IMR-90 (cell line): ENCODE measurements around the gene CFAP61. TPM values are rescaled to one million over a fixed set of nuclear protein-coding genes. Genes with fewer than 3 reads are reported as not detected.

Experiments used
- ATAC-seq: fragments of 200-7000 bp; cut with Tn5 transposase; 2 replicates; pipeline ENCODE4 v1.9.1; 2020; ENCODE audit warnings: low read depth, mild to moderate bottlenecking, moderate library complexity
- BruUV-seq: library from RNA; stranded (reverse); fragments of 400-500 nt; replicated peaks from 2 replicates; lab custom pipeline; 2021; lab: Mats Ljungman, UMichigan
- CTCF ChIA-PET: fragments of 300-600 bp; formaldehyde crosslinking; extraction: SDS; loops from one replicate; lab custom pipeline; 2021; ENCODE audit warnings: antibody characterized with exemption; lab: Yijun Ruan, JAX
- POLR2A ChIA-PET: fragments of 300-600 bp; sonication (Branson Sonifier 250); formaldehyde crosslinking; loops from one replicate; lab custom pipeline; 2022; ENCODE audit warnings: antibody characterized with exemption; ENCODE audit not compliant: unreplicated experiment; lab: Charles Lee
- DNase-seq: peaks from one replicate; pipeline ENCODE4 v3.0.0; 2013
- H2AFZ ChIP-seq: replicated peaks from 2 replicates; pipeline ENCODE3; 2013; ENCODE audit warnings: low read length, mild to moderate bottlenecking; ENCODE audit not compliant: poor library complexity
- H2AK5ac ChIP-seq: 2 replicates; pipeline ENCODE4 v1.6.1; 2013; ENCODE audit warnings: low read depth, low read length, inconsistent platforms
- H2AK9ac ChIP-seq: replicated peaks from 2 replicates; pipeline ENCODE3; 2013; ENCODE audit warnings: mild to moderate bottlenecking, low read depth, low read length, moderate library complexity; ENCODE audit not compliant: poor library complexity
- H2BK120ac ChIP-seq: 2 replicates; pipeline ENCODE4 v1.6.1; 2013; ENCODE audit warnings: low read depth, low read length, inconsistent platforms
- H2BK15ac ChIP-seq: 3 replicates; pipeline ENCODE4 v1.6.1; 2013; ENCODE audit warnings: low read depth, low read length, inconsistent platforms
- H2BK20ac ChIP-seq: 2 replicates; pipeline ENCODE4 v1.6.1; 2013; ENCODE audit warnings: low read depth, mild to moderate bottlenecking, inconsistent platforms, low read length, moderate library complexity
- H2BK5ac ChIP-seq: 2 replicates; pipeline ENCODE4 v1.6.1; 2013; ENCODE audit warnings: mild to moderate bottlenecking, low read depth, low read length, inconsistent platforms; ENCODE audit not compliant: poor library complexity, severe bottlenecking
- H3K14ac ChIP-seq: replicated peaks from 2 replicates; pipeline ENCODE4 v1.6.1; 2013; ENCODE audit warnings: low read depth, low read length, inconsistent platforms
- H3K18ac ChIP-seq: 2 replicates; pipeline ENCODE4 v1.6.1; 2013; ENCODE audit warnings: low read depth, low read length, control low read depth
- H3K23ac ChIP-seq: 2 replicates; pipeline ENCODE4 v1.6.1; 2013; ENCODE audit warnings: low read depth, low read length, inconsistent platforms
- H3K27ac ChIP-seq: 2 replicates; pipeline ENCODE4 v1.5.1; 2013; ENCODE audit warnings: mild to moderate bottlenecking, control low read depth, low read length; ENCODE audit not compliant: insufficient read depth
- H3K27me3 ChIP-seq: 2 replicates; pipeline ENCODE4 v1.6.1; 2013; ENCODE audit warnings: low read length; ENCODE audit not compliant: control insufficient read depth, insufficient read depth
- H3K36me3 ChIP-seq: 2 replicates; pipeline ENCODE4 v1.6.1; 2013; ENCODE audit warnings: low read length, mixed read lengths; ENCODE audit not compliant: control insufficient read depth, insufficient read depth
- H3K4ac ChIP-seq: 2 replicates; pipeline ENCODE4 v1.6.1; 2013; ENCODE audit warnings: low read depth, low read length, inconsistent platforms
- H3K4me1 ChIP-seq: 2 replicates; pipeline ENCODE4 v1.6.1; 2013; ENCODE audit warnings: low read length, mixed read lengths; ENCODE audit not compliant: control insufficient read depth, insufficient read depth
- H3K4me2 ChIP-seq: 2 replicates; pipeline ENCODE4 v1.6.1; 2013; ENCODE audit warnings: low read depth, mild to moderate bottlenecking, control low read depth, low read length, moderate library complexity
- H3K4me3 ChIP-seq: 2 replicates; pipeline ENCODE4 v1.5.1; 2013; ENCODE audit warnings: low read depth, mild to moderate bottlenecking, control low read depth, low read length, moderate library complexity; ENCODE audit not compliant: insufficient read depth
- H3K56ac ChIP-seq: 2 replicates; pipeline ENCODE4 v1.6.1; 2013; ENCODE audit warnings: low read length, inconsistent platforms; ENCODE audit not compliant: insufficient read depth; ENCODE audit errors: extremely low read depth
- H3K79me1 ChIP-seq, 2 experiments: 2 replicates each; pipeline ENCODE4 v1.6.1; 2013; ENCODE audit warnings: low read length in 2 of 2, inconsistent platforms in 1 of 2, low read depth in 1 of 2
- H3K9ac ChIP-seq: 2 replicates; pipeline ENCODE4 v1.6.1; 2013; ENCODE audit warnings: low read depth, low read length, control low read depth
- H3K9me1 ChIP-seq: 2 replicates; pipeline ENCODE4 v1.6.1; 2013; ENCODE audit warnings: low read length, inconsistent platforms; ENCODE audit not compliant: insufficient read depth
- H3K9me3 ChIP-seq: 2 replicates; pipeline ENCODE4 v1.6.1; 2013; ENCODE audit warnings: low read length; ENCODE audit not compliant: control insufficient read depth, insufficient read depth
- H4K20me1 ChIP-seq: 2 replicates; pipeline ENCODE4 v1.6.1; 2013; ENCODE audit warnings: low read length, inconsistent platforms; ENCODE audit not compliant: insufficient read depth
- H4K5ac ChIP-seq: 2 replicates; pipeline ENCODE4 v1.6.1; 2013; ENCODE audit warnings: mild to moderate bottlenecking, low read depth, low read length, control low read depth
- H4K8ac ChIP-seq, 2 experiments: 2 replicates each; pipeline ENCODE4 v1.6.1; 2013; ENCODE audit warnings: low read depth in 2 of 2, low read length in 2 of 2, control low read depth in 1 of 2, inconsistent platforms in 1 of 2
- H4K91ac ChIP-seq: 2 replicates; pipeline ENCODE4 v1.6.1; 2013; ENCODE audit warnings: low read depth, low read length, inconsistent platforms; ENCODE audit not compliant: insufficient read depth
- ELK1 ChIP-seq: fragments of 150-350 bp; IDR thresholded peaks from 2 replicates; pipeline ENCODE4 v1.6.1; 2016; ENCODE audit warnings: low read depth, mild to moderate bottlenecking, low read length, moderate library complexity, borderline replicate concordance
- NFE2L2 ChIP-seq: fragments of 150-350 bp; IDR thresholded peaks from 2 replicates; pipeline ENCODE4 v1.6.1; 2016; ENCODE audit warnings: low read depth, mild to moderate bottlenecking, low read length
- WGBS, 2 experiments: methylation state at CpG; one replicate each; pipeline versions ENCODE4 v1.1.5 to v1.1.7; 2013; ENCODE audit warnings: missing lambda C conversion rate in 2 of 2; ENCODE audit not compliant: insufficient read length in 1 of 2; ENCODE audit errors: extremely low coverage in 2 of 2; 5-methylcytosine and 5-hydroxymethylcytosine counted together
- dilution Hi-C: fragments of 300-500 bp; cut with HindIII; formaldehyde crosslinking; loops from one replicate; pipeline ENCODE4 v1.14.3; 2018; ENCODE audit warnings: low sequenced_read_pairs; ENCODE audit not compliant: unreplicated experiment
- in situ Hi-C: fragments of 300-500 bp; cut with MboI; formaldehyde crosslinking; loops from 3 replicates; pipeline ENCODE4 v1.14.3; 2019; ENCODE audit warnings: low sequenced_read_pairs, inconsistent platforms, mixed read lengths
- intact Hi-C: fragments of 100-400 bp; cut with micrococcal nuclease; formaldehyde crosslinking; loops from 2 replicates; pipeline ENCODE4 v1.10.0; 2022
- polyA plus RNA-seq, 3 experiments: library from polyadenylated mRNA; depleted of rRNA; stranded (reverse); fragments of >200 nt; gene quantifications; 2 replicates each; pipeline ENCODE4 v1.2.3, GENCODE V29; 2012; ENCODE audit warnings: low replicate concordance in 1 of 3
- total RNA-seq: library from RNA; depleted of rRNA; stranded (reverse); fragments of >200 nt; gene quantifications from 2 replicates; pipeline ENCODE4 v1.2.3, GENCODE V29; 2012

CFAP61 gene
- total and polyA plus RNA-seq, 2 of the 4 experiments (the other 2 are of a cell fraction): 0.07 TPM; not detected in 1

GRCh38 chr20:20253039-20253743 is 200.9 kb downstream of the CFAP61 start:
- no peaks in the 10 kb centered on the region for H3K36me3 ChIP-seq
- TF ChIP-seq NFE2L2 (peak; percentile 46; the same call in 1 of the 2 replicates), ELK1 (no peak)
- no peak overlapping the region for H2BK20ac ChIP-seq
- H3K4me2 ChIP-seq: no peak overlapping the region
- H3K79me1 ChIP-seq: no peaks in the 10 kb centered on the region
- ChIA-PET POLR2A (no interaction called here), CTCF (no interaction called here)
- H3K23ac ChIP-seq: no peak overlapping the region
- no peak overlapping the region for H3K27ac ChIP-seq
- H3K56ac ChIP-seq: no peak overlapping the region
- no peak overlapping the region for H3K18ac ChIP-seq
- H2AK9ac ChIP-seq: no peak overlapping the region
- no peak overlapping the region for H3K4me3 ChIP-seq
- DNase-seq: no peak
- H4K8ac ChIP-seq: no peak overlapping the region
- no peak overlapping the region for H2BK120ac ChIP-seq
- H3K9me1 ChIP-seq: no peaks in the 10 kb centered on the region
- in situ Hi-C loops: no loop called here
- dilution Hi-C loops: no loop called here
- H4K5ac ChIP-seq: no peak overlapping the region
- no peaks in the 10 kb centered on the region for H3K4me1 ChIP-seq
- H2AFZ ChIP-seq: no peak overlapping the region
- H2BK5ac ChIP-seq: no peak overlapping the region
- intact Hi-C loops: no loop called here
- H2BK15ac ChIP-seq: no peak overlapping the region
- no peak for ATAC-seq
- H4K91ac ChIP-seq: no peak overlapping the region
- BruUV-seq: no TSS peak
- no peak overlapping the region for H2AK5ac ChIP-seq
- no peak overlapping the region for H3K4ac ChIP-seq
- H3K27me3 ChIP-seq: no peaks in the 10 kb centered on the region
- no peaks in the 10 kb centered on the region for H4K20me1 ChIP-seq
- whole genome bisulfite sequencing, 2 experiments: 49% methylated on average over 2 of the region's 6 CpGs; no CpG with 5 or more reads in 1 of the 2 experiments
- no peaks in the 10 kb centered on the region for H3K9me3 ChIP-seq
- no peak overlapping the region for H3K9ac ChIP-seq
- H3K14ac ChIP-seq: no peak overlapping the region
